GM21737 (cell line): ENCODE data around the gene IGLL5.

Experiments used
- ATAC-seq: cut with Tn5 transposase; IDR thresholded peaks from one replicate; pipeline ENCODE4 v1.9.1; 2021; ENCODE audit warnings: mild to moderate bottlenecking, moderate library complexity; ENCODE audit not compliant: unreplicated experiment

The IGLL5 gene

DNA sequence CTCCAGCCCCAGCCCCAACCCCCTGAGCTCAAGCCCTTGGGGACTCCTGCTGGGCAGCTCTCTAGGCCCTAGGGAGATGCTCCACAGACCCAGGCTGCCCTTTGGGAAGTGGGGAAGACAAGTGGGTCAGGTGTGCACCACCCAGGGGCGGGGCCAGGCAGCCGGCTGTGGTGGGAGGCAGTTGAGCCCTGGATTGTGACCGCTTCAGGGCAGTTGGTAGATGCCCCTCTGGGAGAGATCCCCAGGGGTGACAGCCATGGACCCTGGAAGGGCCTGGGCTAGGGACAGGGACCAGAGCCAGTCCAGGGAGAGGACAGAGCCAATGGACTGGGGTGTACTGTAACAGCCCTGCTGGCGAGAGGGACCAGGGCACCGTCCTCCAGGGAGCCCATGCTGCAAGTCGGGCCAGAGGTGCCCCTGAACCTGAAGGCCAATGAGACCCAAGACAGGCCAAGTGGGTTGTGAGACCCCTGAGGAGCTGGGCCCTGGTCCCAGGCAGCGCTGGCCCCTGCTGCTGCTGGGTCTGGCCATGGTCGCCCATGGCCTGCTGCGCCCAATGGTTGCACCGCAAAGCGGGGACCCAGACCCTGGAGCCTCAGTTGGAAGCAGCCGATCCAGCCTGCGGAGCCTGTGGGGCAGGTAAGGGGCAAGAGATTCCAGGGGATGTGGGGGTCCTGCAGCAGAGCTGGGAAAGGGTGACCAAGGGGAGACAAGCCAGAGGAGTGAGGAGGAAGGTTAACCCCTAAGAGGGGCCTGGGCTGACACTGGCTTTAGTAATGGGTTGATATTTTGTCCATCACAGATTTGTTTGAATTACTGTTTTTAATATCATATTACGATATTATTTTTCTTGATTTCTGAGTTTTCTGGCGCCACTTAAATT is at the start of gene IGLL5:
TSS of gene IGLL5 (plus strand) at position 196 of the 883 bp plus-strand sequence. CDS start at position 434, 238 bp downstream.
- ATAC-seq, result no peak

DNA sequence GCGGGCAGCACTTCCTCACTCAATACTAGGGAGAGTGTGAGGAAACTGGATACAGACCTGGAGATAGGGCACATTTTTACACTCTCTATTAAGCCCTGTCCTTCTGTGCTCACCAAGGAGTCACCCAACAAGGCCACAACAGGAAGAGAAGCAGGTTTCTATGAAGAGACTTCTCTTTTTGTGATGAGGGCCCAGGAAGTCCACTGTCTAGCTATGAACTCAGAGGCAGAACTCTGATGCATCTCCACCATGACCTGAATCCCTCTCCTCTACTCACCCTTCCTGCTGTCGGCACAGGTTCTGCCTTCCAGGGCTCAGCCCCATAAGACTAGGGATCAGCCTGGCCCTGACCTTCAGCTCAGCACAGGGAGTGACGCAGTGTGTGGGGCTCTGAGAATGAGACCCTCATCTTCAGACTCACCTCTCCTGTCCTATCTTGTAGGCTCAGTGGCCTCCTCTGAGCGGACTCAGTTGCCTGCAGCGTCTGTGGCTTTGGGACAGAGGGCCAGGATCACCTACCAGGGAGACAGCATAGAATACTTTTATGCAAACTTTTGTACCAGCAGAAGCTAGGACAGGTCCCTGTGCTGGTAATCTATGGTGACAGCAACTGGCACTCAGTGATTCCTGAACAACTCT is 49.3 kb upstream of the IGLL5 start:
- no peak for ATAC-seq

DNA sequence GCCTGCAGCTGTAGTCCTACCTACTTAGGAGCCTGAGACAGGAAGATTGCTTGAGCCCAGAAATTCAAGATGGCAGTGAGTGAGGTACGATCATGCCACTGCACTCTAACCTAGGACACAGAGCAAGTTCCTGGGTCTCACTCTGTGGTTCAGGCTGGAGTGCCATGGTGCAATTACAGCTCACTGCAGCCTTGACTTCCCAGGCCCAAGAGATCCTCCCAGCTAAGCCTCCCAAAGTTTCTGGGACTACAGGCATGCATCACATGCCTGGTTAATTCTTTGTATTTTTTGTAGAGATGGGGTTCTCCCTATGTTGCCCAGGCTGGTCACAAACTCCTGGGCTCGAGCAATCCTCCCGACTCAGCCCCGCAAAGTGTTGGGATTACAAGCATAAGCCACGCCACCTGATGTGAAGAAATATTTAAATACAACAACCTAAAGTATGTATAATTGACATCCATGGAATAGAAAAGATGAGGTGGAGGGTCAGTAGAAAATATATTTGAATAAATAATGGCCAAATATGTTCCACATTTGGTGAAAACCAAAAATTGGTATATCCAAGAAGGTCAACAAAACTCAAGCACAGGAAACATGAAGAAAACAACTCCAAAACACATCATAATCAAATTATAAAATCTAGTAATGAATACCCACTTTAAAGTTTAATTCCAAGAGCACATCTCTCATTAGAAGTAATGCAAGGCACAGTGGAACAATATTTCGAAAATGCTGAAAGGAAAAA is 47.9 kb upstream of the IGLL5 start:
- ATAC-seq, result no peak

DNA sequence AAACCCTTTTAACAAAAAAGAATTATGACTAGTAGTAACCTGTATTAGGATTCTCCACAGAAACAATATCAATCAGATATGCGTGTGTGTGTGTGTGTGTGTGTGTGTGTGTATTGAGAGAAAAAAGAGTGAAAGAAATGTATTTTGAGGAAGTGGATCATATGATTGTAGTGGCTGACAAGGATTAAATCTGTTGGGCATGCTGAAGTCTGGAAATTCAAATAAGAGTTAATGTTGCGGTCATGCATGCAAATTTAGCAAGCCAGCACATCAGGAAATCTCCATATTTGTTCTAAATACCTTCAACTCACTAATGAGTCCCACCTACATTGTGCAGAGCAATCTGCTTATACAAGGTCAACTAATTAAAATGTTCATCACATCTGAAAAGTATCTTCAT is 46.8 kb upstream of the IGLL5 start:
- no peak for ATAC-seq

DNA sequence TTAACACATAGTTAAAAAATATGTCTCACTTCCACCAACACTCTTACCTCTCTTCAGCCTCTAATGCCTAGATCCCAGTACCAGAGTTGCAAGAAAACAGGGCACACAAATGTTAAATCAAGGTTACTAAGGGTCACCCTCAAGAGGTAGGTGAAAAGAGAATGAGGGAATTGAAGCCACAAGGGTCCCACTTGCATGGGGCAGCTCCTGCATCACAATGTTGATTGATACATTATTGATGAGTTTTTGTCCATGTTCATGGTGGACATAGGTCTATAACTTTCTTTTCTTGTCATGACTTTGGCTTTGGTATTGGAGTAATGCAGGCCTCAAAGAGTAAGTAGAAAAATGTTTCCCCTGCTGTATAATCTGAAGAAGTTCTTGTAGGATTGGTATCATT is 46.0 kb upstream of the IGLL5 start:
- no peak for ATAC-seq

DNA sequence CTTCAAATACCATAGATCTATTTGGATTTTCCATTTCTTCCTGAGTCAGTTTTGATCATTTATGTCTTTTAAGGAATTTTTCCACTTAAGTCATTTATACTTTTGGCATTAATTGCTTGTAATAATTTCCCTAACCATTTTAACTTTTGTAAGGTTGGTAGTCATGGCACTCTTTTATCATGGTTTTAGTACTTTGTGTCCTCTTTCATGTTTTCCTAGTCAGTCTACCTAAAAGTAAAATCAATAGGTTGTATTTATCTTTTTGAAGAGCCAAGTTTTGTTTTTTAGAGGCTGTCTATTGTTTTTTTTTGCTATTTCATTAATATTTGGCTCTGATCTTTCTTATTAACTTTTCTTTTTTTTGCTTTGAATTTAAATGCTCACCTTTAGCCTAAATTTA is 45.5 kb upstream of the IGLL5 start:
- ATAC-seq, result no peak

DNA sequence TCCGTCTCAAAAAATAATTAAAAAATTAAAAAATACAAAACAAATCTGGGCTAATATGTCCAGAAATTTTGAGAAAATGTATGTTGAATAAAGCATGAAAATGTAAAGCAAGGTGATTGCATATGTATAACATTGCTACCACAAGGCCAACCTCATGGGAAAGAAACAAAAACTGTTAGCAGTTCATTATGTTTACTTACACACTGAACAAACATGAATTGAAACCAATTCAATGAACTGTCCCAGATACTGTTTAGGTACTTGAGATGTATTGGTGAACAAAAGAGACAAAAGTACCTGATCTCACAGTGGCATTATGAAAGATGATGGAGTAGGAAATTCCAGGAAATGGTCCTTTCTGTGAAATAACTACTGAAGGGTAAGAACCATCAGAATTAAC is 43.8 kb upstream of the IGLL5 start:
- ATAC-seq, result no peak

DNA sequence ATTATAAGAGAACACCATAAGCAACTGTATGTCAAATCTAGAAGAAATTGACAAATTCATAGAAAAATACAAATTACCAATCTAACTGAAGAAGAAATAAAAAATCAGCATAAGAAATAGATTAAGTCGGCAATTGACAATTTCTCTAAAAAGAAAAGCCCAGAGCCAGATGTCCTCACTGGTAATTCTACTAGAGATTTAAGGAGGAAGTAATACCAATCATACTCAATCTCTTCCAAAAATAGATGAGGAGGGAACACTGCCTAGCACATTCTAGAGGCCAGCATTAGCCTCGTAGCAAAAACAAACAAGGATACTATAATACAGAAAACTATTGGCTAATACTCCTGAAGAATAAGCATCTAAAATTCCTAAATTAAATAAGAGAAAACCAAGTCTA is 40.4 kb upstream of the IGLL5 start:
- no peak for ATAC-seq

DNA sequence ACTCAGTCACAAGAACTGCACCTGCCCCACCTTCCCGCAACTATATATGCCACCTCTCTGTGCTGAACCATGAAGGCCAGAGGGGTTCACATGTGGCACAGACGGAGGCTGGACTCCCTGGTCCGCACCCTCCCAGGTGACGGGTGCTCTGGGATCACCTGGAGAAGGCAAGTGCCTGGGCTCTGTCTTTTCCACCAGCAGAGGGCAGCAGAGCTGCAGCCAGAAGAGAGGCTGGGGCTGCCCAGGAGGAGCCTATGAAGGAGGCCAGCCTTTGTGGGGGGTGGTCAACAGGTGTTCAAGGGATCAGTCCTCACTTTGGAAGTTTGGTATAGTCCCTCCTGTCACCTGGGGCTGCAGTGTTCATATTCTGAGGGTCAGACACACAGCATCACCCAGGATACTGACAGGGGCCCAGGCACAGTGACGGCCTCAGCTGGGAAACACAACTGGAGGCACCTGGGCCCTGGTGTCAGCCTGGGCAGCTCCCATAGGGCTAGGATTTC is 39.2 kb upstream of the IGLL5 start:
- ATAC-seq, result no peak

DNA sequence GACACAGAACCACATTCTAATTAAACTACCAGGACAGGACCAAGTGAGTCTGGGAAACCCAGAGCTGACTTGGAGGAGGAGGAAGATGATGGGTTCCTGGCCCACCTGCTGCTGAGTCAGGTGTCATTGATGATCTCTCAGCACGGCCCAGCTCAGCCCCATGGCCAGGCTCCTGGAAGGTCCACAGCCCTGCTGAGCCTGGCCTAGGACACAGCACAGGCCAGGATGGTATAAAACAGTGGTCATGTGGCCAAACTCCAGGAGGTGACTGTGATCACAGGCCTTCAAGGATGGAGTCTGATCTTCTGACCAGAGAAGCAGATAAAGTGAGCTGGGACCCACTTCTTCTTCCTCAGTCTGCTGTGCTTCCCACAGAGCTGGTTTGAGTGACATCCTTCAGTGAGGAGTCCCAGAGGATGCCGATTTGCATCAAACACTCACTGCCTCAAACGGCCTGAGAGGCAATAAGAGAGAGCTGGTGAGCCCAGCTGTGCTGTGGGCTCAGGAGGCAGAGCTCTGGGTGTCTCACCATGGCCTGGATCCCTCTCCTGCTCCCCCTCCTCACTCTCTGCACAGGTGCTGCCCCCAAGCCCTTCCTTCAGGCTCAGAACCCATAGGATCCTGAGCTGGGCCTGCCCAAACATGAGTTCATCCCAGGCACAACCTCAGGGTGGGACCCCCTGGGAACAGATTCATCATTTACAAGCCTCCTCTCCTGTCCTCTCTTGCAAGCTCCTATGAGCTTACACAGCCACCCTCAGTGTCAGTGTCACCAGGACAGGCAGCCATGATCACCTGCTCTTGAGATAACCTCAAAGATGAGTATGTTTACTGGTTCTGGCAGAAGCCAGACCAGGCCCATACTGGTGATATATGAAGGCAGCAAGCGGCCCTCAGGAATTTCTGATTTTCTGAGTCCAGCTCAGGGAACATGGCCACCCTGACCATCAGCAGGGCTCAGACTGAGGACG is 37.7 kb upstream of the IGLL5 start:
- ATAC-seq, result no peak

DNA sequence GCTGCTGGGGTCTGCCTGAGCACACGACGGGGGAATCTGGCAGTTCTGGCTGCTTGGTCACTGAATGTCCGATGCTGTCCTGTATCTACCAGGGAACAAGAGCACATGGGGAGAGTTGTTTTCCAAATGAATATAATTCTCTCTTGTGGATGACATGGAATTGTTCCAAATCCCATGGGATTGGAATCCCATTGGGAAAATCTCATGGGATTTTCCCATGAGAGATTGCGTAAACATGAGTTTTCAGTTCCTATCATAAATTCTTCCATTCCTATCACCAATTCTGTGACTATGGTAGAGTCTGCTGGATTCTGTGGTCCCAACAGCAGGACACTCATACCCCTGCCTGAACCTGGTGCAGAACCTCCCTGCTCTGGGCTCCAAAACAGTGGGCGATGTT is 35.6 kb upstream of the IGLL5 start:
- ATAC-seq, result no peak

DNA sequence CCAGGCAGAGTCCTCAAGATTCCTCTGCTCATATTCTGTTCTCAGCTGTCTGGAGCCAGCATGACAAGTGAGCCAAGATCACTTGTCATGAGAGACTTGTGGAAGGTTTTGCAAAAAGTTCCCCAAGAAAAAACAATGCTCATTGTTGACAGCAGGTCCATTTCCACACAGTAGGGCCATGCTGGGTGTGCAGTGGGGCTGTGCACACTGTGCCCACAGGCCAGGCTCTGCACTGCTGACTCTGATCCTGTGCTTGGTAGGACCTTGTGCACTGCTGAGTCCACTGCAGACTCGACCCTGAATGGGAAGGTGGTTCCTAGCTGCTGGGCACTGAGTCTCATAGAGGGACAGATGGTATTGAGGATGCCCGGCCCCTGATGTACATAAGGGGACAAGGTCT is 33.9 kb upstream of the IGLL5 start:
- ATAC-seq, result no peak

DNA sequence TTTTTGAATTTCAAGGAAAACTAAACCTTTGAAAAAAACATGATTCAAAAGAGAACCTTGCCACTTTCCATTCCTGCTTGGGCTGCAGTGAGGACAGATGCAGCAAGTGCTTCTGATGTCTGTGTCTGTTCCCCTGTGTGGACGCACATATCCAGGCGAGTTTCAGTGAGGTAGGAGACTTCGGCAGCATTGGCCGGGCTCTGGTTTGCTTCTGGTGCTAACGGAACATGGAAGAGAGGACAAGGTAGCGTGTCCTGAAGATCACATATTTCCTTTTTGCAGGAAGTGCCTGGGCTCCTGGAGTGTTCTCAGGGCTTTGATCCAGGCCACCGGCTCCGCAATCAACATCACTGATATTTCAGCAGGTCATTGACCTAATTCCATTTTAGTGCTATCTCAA is 33.1 kb upstream of the IGLL5 start:
- no peak for ATAC-seq

DNA sequence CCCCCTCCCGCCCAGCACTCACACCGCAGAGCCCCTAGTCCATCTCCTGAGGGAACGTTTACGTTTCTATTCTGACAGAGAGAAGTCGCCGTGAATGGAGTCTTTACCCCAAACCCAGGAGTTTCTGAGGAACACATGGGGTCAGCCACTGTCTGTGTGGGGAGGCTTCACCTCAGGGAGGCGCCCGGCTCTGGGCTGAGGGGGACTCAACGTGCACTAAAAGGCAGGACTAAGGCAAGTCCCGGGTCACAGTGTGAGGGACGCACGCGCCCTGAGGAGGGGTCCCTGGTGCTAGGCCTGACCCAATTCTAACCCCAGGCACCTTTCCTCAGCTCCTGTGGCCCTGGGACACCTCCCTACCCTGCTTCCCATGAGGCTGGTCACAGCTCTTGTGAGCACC is 32.5 kb upstream of the IGLL5 start:
- ATAC-seq, result no peak

DNA sequence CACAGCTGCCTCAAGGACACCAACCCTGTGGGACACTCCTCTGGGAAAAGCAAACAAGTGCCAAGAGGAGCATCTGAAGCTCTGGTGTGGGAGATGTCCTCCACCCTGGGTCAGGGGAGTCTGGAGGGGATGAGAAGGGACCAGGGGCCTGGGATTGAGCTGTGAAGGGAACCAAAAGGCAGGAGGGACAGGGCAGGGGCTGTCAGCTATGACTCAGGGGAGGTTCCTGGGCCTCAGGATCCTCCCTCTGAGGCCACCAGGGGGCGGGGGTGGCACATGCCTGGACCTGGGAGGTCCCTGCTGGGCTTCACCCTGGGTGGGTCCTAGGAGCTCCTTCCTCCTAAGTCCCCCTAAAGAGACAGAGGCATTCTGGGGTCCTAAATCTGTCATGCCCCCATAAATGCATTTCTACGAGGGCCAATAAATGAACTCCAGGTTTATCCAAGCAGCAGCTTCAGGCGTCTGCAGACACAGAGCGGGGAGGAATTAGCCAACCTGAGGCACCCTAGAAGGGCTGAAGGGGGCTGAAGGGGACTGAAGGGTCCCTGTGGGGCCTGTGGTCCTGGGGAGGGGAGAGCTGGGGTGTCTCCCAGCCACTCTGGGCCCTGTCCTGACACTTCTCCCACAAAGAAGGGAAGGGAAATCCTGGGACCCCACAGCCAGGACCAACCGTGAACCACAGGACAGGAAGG is 31.9 kb upstream of the IGLL5 start:
- ATAC-seq, result no peak

DNA sequence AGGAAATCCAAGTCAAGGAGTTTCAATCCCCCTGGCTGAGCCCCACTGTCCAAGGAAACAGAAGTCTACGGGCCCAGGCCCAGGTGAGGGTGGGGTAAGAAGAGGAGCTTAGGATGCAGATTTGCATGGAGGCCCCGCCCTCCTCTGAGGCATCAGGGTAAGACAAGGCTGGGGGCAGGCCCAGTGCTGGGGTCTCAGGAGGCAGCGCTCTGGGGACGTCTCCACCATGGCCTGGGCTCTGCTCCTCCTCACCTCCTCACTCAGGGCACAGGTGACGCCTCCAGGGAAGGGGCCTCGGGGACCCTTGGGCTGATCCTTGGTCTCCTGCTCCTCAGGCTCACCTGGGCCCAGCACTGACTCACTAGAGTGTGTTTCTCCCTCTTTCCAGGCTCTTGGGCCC is 31.3 kb upstream of the IGLL5 start:
- no peak for ATAC-seq

DNA sequence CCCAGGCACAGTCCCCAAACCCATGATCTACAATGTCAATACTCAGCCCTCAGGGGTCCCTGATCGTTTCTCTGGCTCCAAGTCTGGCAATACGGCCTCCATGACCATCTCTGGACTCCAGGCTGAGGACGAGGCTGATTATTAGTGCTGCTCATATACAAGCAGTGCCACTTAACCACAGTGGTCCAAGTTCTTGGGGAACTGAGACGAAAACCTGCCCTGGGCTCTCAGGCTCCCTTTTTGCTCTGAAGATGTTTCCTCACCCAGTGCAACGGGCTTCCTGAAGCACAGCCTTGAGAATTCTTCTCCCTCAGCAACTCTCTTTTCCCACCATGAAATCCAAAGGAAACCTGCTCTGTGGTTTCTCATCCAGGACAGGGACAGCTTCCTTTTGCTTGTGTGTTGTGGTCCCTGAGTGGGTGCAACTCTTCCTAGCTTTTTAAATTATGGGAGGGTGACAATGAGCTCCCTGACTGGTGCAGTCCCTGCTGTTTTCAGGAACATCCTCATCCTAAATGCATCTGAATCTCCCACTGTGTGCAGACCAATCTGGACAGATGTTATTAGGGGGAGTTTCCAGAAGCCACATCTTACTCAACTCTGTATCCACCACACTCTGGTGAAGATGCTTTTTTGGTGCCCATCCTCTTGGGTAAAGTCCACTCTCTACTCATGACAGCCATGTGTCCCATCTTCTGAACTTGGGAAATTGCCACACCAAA is 30.6 kb upstream of the IGLL5 start:
- no peak for ATAC-seq

DNA sequence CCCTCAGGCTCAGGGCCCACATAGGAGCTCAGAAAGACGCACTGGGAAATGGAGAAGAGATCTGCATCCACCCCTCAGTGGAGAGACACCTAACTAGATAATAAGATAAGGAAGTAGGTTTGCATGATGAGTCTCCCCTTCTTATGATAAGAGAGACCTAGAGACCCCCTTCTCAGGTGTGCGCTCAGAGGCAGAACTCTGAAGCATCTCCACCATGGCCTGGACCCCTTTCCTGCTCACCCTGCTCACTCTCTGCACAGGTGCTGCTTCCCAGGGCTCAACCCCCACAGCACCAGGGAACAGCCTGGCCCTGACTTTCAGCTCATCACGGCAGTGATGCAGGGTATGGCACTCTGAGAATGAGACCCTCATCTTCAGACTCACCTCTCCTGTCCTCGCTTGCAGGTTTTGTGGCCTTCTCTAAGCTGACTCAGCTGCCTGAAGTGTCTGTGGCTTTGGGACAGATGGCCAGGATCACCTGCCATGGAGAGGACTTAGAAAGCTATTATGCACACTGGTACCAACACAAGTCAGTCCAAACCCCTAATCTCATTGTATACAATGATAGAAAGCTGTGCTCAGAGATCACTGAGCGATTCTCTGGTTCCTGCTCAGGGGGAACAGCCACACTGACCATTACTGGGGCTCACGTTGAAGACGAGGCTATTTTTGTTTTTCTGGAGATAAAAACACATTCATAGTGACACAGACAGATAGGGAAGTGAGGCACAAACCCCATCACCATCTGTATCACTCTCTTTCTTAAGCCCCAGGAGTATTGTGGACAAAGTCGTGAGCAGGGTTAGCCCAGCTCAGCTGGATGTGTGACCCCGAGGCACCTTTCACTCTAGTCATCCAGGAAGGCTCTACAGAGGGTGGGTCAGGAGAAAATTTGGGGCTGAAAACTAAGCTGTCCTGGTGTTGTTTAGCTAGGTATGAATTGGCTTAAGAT is 29.7 kb upstream of the IGLL5 start:
- ATAC-seq, result no peak
